Subcutaneous adipose tissue (tissue), 4 donors: Measurements from ENCODE around the gene TOM1. TPM values are rescaled to one million over a fixed set of nuclear protein-coding genes. Genes with fewer than 3 reads are reported as not detected.

Experiments used
- CTCF ChIP-seq: fragments of 450-650 bp; IDR thresholded peaks from one replicate; pipeline ENCODE4 v1.5.1; 2016; ENCODE audit warnings: low read depth, mild to moderate bottlenecking, control low read depth, antibody characterized with exemption, moderate library complexity
- total RNA-seq, 4 donors: library from RNA; depleted of rRNA; stranded (reverse); fragments of >200 nt; gene quantifications; one replicate each; pipeline ENCODE4 v1.1.0, GENCODE V29; 2016

The TOM1 gene
- total RNA-seq, 4 donors from 2014 or later: 54.5 to 94.4 (median 76.9) TPM

- no peak for TF ChIP-seq CTCF
These were observed 84.8 kb downstream of the TOM1 start for GRCh38 chr22:35384527-35384926.

GRCh38 chr22:35384975-35385588, 85.4 kb downstream of the TOM1 start:
- TF ChIP-seq CTCF: no peak

GRCh38 chr22:35386670-35387288, 87.1 kb downstream of the TOM1 start:
- TF ChIP-seq CTCF: no peak

- TF ChIP-seq CTCF: no peak
These were observed 91.2 kb downstream of the TOM1 start for GRCh38 chr22:35390933-35391332.

GRCh38 chr22:35392357-35392756, 92.7 kb downstream of the TOM1 start:
- no peak for TF ChIP-seq CTCF

- TF ChIP-seq CTCF: no peak
These were observed 93.7 kb downstream of the TOM1 start for GRCh38 chr22:35393116-35394010.

GRCh38 chr22:35394011-35394312, 94.3 kb downstream of the TOM1 start:
- no peak for TF ChIP-seq CTCF
